ENCODE measurements around the gene A4GALT. TPM values are rescaled to one million over a fixed set of nuclear protein-coding genes. Genes with fewer than 3 reads are reported as not detected.

Gene A4GALT
- total and polyA plus RNA-seq, 2 of the 13 experiments (the other 11 are each of a cell fraction or from before 2014, with no cell fraction given), result 0.09 to 1.1 TPM

DNA sequence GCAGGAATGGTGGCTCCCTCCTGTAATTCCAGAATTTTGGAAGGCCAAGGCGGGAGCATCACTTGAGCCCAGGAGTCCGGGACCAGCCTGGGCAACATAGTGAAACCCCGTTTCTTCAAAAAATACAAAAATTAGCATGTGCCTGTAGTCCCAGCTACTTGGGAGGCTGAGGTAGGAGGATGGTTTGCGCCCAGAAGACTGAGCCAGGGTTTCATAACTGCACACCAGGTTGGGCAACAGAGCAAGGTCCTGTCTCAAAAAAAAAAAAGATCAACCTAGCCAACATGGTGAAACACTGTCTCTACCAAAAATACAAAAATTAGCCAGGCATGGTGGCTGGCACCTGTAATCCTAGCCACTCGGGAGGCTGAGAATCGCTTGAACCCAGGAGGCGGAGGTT, 6.4 kb downstream of the A4GALT start:
- H3K79me2 ChIP-seq (ENCODE audit: insufficient read depth, low read length), result no peaks in the 10 kb centered on the region
- H3K27me3 ChIP-seq (ENCODE audit: control insufficient read depth in 1 of 2, insufficient read depth in 2 of 2, low read length in 2 of 2), result peaks cover 0 to 24% of the 10 kb centered on the region in 2 experiments; a peak in 4 of 5 replicates
- peaks cover 46% of the 10 kb centered on the region for H3K4me1 ChIP-seq (ENCODE audit: insufficient read depth, low read length)
- intact Hi-C loops (cut with micrococcal nuclease; ENCODE audit: unreplicated experiment), result no loop called here
- WGBS (ENCODE audit: low lambda C conversion rate), result 68% methylated on average over 7 of the region's 7 CpGs
- ChIA-PET POLR2A (interaction anchor here (0.7 kb wide), 1 partner anchor 142 kb away, joined by 4 read pairs; no protein-coding TSS in a partner anchor), CTCF (ENCODE audit: low intra/inter-chr PET ratio, low total read pairs) (interaction anchor here (0.7 kb wide), 1 partner anchor 17 kb away, joined by 3 read pairs; no protein-coding TSS in a partner anchor)
- in situ Hi-C loops (cut with HindIII; ENCODE audit: extremely low pct_ligation_motif_present, low pct_unique_long_range_greater_than_20kb), result no loop called here
- no peaks in the 10 kb centered on the region for H4K20me1 ChIP-seq (ENCODE audit: insufficient read depth, low read length)
- H3K9ac ChIP-seq (ENCODE audit: insufficient read depth, low read depth, low read length), result no peak overlapping the region
- no TSS peak for BruUV-seq (replicated peaks)
- TF ChIP-seq, protein P1, sequence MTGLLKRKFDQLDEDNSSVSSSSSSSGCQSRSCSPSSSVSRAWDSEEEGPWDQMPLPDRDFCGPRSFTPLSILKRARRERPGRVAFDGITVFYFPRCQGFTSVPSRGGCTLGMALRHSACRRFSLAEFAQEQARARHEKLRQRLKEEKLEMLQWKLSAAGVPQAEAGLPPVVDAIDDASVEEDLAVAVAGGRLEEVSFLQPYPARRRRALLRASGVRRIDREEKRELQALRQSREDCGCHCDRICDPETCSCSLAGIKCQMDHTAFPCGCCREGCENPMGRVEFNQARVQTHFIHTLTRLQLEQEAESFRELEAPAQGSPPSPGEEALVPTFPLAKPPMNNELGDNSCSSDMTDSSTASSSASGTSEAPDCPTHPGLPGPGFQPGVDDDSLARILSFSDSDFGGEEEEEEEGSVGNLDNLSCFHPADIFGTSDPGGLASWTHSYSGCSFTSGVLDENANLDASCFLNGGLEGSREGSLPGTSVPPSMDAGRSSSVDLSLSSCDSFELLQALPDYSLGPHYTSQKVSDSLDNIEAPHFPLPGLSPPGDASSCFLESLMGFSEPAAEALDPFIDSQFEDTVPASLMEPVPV (CRISPR knock-in tag; IDR thresholded peaks at IDR 0.05), result no peak
- TF ChIP-seq CEBPG (CRISPR knock-in tag; IDR thresholded peaks at IDR 0.05), result peak; percentile 31; the same call in 1 of the 2 replicates
- no peak for TF ChIP-seq MXD4 (CRISPR knock-in tag; IDR thresholded peaks at IDR 0.05)
- TF ChIP-seq CEBPB (IDR thresholded peaks at IDR 0.05; ENCODE audit: borderline replicate concordance, low read depth, low read length), result peak; percentile 48; the same call in 1 of the 2 replicates
- TF ChIP-seq, protein P2, sequence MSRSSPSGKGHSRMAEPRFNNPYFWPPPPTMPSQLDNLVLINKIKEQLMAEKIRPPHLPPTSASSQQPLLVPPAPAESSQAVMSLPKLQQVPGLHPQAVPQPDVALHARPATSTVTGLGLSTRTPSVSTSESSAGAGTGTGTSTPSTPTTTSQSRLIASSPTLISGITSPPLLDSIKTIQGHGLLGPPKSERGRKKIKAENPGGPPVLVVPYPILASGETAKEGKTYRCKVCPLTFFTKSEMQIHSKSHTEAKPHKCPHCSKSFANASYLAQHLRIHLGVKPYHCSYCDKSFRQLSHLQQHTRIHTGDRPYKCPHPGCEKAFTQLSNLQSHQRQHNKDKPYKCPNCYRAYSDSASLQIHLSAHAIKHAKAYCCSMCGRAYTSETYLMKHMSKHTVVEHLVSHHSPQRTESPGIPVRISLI (CRISPR knock-in tag; IDR thresholded peaks at IDR 0.05; ENCODE audit: borderline replicate concordance), result peak; percentile 68; the same call in 1 of the 2 replicates
- TF ChIP-seq, protein P3, sequence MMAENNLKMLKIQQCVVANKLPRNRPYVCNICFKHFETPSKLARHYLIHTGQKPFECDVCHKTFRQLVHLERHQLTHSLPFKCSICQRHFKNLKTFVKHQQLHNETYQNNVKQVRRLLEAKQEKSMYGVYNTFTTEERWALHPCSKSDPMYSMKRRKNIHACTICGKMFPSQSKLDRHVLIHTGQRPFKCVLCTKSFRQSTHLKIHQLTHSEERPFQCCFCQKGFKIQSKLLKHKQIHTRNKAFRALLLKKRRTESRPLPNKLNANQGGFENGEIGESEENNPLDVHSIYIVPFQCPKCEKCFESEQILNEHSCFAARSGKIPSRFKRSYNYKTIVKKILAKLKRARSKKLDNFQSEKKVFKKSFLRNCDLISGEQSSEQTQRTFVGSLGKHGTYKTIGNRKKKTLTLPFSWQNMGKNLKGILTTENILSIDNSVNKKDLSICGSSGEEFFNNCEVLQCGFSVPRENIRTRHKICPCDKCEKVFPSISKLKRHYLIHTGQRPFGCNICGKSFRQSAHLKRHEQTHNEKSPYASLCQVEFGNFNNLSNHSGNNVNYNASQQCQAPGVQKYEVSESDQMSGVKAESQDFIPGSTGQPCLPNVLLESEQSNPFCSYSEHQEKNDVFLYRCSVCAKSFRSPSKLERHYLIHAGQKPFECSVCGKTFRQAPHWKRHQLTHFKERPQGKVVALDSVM (CRISPR knock-in tag; IDR thresholded peaks at IDR 0.05), result peak; percentile 64
- ATAC-seq (no peak), FAIRE-seq (no peak), DNase-seq (ENCODE audit: low spot score) (no peak)
- no peak overlapping the region for H3K4me2 ChIP-seq (ENCODE audit: low read depth, low read length)
- no peaks in the 10 kb centered on the region for H3K9me3 ChIP-seq (ENCODE audit: low read length)
- no peaks in the 10 kb centered on the region for H3K36me3 ChIP-seq (replicated peaks in 1 of 2; ENCODE audit: control insufficient read depth in 1 of 2, insufficient read depth in 2 of 2, low read length in 2 of 2)
- no peak overlapping the region for H3K4me3 ChIP-seq (replicated peaks in 1 of 3; ENCODE audit: insufficient read depth in 1 of 3, low read depth in 2 of 3, low read length in 3 of 3)
- H3K27ac ChIP-seq (ENCODE audit: extremely low read length, insufficient read depth, low read length), result no peak overlapping the region
- no peak overlapping the region for H2AFZ ChIP-seq (ENCODE audit: low read length)

All from HepG2 (cell line).